Stomach (tissue), 9 donors: ENCODE data around the gene TRABD. TPM values are rescaled to one million over a fixed set of nuclear protein-coding genes. Genes with fewer than 3 reads are reported as not detected.

Experiments used
- DNase-seq, 2 donors: peaks; one replicate each; pipeline versions ENCODE4 v3.0.0 to v3.0.0-alpha.2; 2013 to 2019
- H3K27ac ChIP-seq, 5 donors: fragments of 200-600 bp in 4 of 5; sonication (generic) in 4 of 5; one replicate each; pipeline ENCODE4 v1.5.1; 2013 to 2019; ENCODE audit warnings: mild to moderate bottlenecking in 1 of 5, moderate library complexity in 1 of 5
- H3K27me3 ChIP-seq, 3 donors: fragments of 200-600 bp; sonication (generic); one replicate each; pipeline ENCODE4 v1.5.1; 2017 to 2019; ENCODE audit warnings: mixed run types in 1 of 3
- H3K36me3 ChIP-seq, 4 donors: fragments of 200-600 bp; sonication (generic); 1 replicate in 3 of 4; 2 replicates in 1 of 4; pipeline ENCODE4 v1.5.1; 2016 to 2019
- H3K4me1 ChIP-seq, 4 donors: fragments of 200-600 bp; sonication (generic); one replicate each; pipeline ENCODE4 v1.5.1; 2016 to 2019
- H3K4me3 ChIP-seq, 4 donors: fragments of 200-600 bp; sonication (generic) in 3 of 4; one replicate each; pipeline ENCODE4 v1.5.1; 2016 to 2019; ENCODE audit warnings: mild to moderate bottlenecking in 1 of 4
- H3K9me3 ChIP-seq, 4 donors: fragments of 200-600 bp; sonication (generic); one replicate each; pipeline ENCODE4 v1.5.1; 2016 to 2019
- CTCF ChIP-seq, 7 experiments: fragments of 450-650 bp in 4 of 7; fragments of 200-600 bp in 3 of 7; sonication (generic) in 3 of 7; IDR thresholded peaks; one replicate each; pipeline ENCODE4 v1.5.1; 2016 to 2019; ENCODE audit warnings: antibody characterized with exemption in 7 of 7, control low read depth in 2 of 7, mild to moderate bottlenecking in 1 of 7
- EP300 ChIP-seq: sonication (generic); formaldehyde crosslinking; IDR thresholded peaks from one replicate; pipeline ENCODE4 v1.6.1; 2017; ENCODE audit warnings: antibody characterized with exemption
- POLR2A ChIP-seq, 4 donors: fragments of 450-650 bp; IDR thresholded peaks; one replicate each; pipeline ENCODE4 v1.6.1; 2016; ENCODE audit warnings: antibody characterized with exemption in 4 of 4, control low read depth in 2 of 4, mild to moderate bottlenecking in 1 of 4, moderate library complexity in 1 of 4
- POLR2AphosphoS5 ChIP-seq, 3 donors: sonication (generic); formaldehyde crosslinking; IDR thresholded peaks; one replicate each; pipeline ENCODE4 v1.6.1; 2016; ENCODE audit warnings: antibody characterized with exemption in 3 of 3
- WGBS, 5 donors: extraction: QIAGEN DNeasy Blood & Tissue Kit in 3 of 5; methylation state at CpG; one replicate each; pipeline versions ENCODE4 v1.1.5 to v1.1.7; 2013 to 2018; 5-methylcytosine and 5-hydroxymethylcytosine counted together
- intact Hi-C: fragments of 100-400 bp; cut with DNase I; formaldehyde crosslinking; loops from one replicate; pipeline ENCODE4 v1.15.1; 2023; ENCODE audit warnings: low total_unique reads
- polyA plus RNA-seq, 3 donors: library from polyadenylated mRNA; stranded (reverse); fragments of 200-250 nt; gene quantifications; one replicate each; pipeline ENCODE4 v1.2.3, GENCODE V29; 2013
- total RNA-seq, 5 donors: library from RNA; depleted of rRNA; stranded (reverse); fragments of >200 nt; gene quantifications; one replicate each; pipeline versions ENCODE4 v1.1.0 to v1.2.3, GENCODE V29; 2014 to 2016
- donor health status: healthy with polysubstance abuse.
- donor health status: Bipolar disorder and iron deficiency.
- donor health status: healthy.

The TRABD gene
- total and polyA plus RNA-seq, 8 donors, result 13.2 to 245 (median 47.5) TPM

GRCh38 chr22:50170453-50171318, 15.0 kb upstream of the TRABD start, which contains the start of gene PANX2:
Gene PANX2 (plus strand): TSS chr22:50170731. CDS start chr22:50170731, 0 bp downstream.
- H3K27me3 ChIP-seq, result peaks cover 10 to 80% (median 28%) of the 10 kb centered on the region in 3 donors
- TF ChIP-seq POLR2A (IDR thresholded peaks at IDR 0.05) (no peak), EP300 (no peak), CTCF (IDR thresholded peaks at IDR 0.05) (no peak), POLR2AphosphoS5 (IDR thresholded peaks at IDR 0.05) (no peak)
- peak within 1 kb of the TSS in 1 of 5 donors; percentile 18 for H3K27ac ChIP-seq
- H3K9me3 ChIP-seq, result no peaks in the 10 kb centered on the region
- peak in 1 of 2 donors; percentile 67 for DNase-seq
- peak within 1 kb of the TSS; percentile 54 to 64 (median 58) for H3K4me3 ChIP-seq
- no peaks in the 10 kb centered on the region for H3K36me3 ChIP-seq
- WGBS, 5 donors, result 8 to 31% (median 14%) methylated on average over 11 to 81 of the region's 105 CpGs
- H3K4me1 ChIP-seq, result peaks cover 13 to 20% (median 18%) of the 10 kb centered on the region in 4 donors
- intact Hi-C loops, result no loop called here

- intact Hi-C loops, result no loop called here
- TF ChIP-seq POLR2A (IDR thresholded peaks at IDR 0.05), result no peak
- no peak for TF ChIP-seq CTCF (IDR thresholded peaks at IDR 0.05)
- no peak for TF ChIP-seq EP300
- TF ChIP-seq POLR2AphosphoS5 (IDR thresholded peaks at IDR 0.05), result no peak
- 48 to 72% (median 64%) methylated on average over 11 to 15 of the region's 15 CpGs for WGBS, 5 donors
- Histone ChIP-seq H3K4me3 (peak overlapping the region in 3 of 4 donors; percentile 54 to 64 (median 60)), H3K36me3 (no peaks in the 10 kb centered on the region), H3K27me3 (peaks cover 10 to 88% (median 28%) of the 10 kb centered on the region in 3 donors), H3K4me1 (peaks cover 13 to 20% (median 18%) of the 10 kb centered on the region in 4 donors), H3K9me3 (no peaks in the 10 kb centered on the region), H3K27ac (no peak overlapping the region)
- no peak for DNase-seq
Observed at GRCh38 chr22:50171319-50171964, 14.3 kb upstream of the TRABD start.

DNA sequence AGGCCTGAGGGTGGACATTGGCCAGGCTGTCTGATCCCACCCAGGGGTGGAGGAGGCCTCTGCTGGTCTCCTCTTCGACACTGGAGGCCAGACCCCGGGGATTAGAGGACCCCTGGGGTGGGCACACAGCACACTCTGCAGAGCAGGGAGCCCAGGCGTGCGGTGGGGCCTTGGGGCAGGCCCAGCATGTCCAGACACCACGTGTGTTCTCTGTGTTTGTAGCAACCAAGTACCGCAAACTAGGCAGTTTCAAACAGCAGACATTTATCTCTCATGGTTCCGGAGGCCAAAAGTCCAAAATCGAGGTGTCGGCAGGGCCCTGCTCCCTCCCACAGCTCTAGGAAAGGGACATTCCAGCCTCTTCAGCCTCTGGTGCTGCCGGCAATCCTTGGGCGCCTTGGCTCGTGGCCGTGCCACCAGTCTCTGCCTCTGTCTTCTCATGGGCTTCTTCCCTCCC, 13.7 kb upstream of the TRABD start:
- H3K27me3 ChIP-seq, result peaks cover 10 to 94% (median 28%) of the 10 kb centered on the region in 3 donors
- WGBS, 5 donors, result 65 to 86% (median 76%) methylated on average over 7 to 13 of the region's 13 CpGs
- no peak for DNase-seq
- H3K9me3 ChIP-seq, result no peaks in the 10 kb centered on the region
- H3K36me3 ChIP-seq, result no peaks in the 10 kb centered on the region
- no peak for TF ChIP-seq POLR2AphosphoS5 (IDR thresholded peaks at IDR 0.05)
- TF ChIP-seq EP300, result no peak
- no peak for TF ChIP-seq CTCF (IDR thresholded peaks at IDR 0.05)
- TF ChIP-seq POLR2A (IDR thresholded peaks at IDR 0.05), result no peak
- intact Hi-C loops, result no loop called here
- no peak overlapping the region for H3K4me3 ChIP-seq
- H3K4me1 ChIP-seq, result peaks cover 13 to 20% (median 18%) of the 10 kb centered on the region in 4 donors
- H3K27ac ChIP-seq, result no peak overlapping the region

DNA sequence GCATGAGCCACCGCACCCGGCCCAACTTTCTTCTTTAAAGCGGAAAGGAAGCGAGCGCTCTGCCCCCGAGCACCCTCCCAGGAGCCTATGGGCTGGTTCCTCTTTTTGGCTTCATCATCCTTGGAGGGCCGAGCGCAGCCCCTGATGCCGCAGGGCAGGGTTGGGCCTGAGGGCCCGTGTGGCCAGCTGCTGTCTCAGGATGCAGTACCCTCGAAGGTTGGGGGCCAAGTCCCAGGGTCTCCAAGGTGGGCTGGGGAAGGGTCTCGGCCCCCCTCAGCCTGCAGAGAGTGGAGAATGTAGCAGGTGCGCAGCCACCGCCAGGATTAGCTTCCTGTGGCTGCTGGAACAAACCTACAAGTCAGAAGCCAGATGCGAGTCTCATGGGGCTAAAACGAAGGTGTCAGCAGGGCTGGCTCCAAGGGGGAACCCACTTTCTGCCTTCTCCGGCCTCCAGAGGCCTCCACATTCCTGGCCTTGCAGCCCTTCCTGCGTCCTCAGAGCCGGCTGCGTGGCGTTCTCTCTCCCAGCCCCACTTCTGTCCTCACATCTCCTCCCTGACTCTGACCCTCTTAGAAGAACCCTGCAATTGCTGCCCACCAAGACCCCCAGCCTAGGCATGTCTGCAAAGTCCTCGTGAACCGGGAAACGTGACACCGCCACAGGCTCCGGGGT, 12.3 kb upstream of the TRABD start:
- intact Hi-C loops, result no loop called here
- no peak for DNase-seq
- WGBS, 5 donors, result 77 to 84% (median 81%) methylated on average over 24 to 26 of the region's 26 CpGs
- Histone ChIP-seq H3K9me3 (no peaks in the 10 kb centered on the region), H3K4me3 (no peak overlapping the region), H3K27me3 (peaks cover 16 to 96% (median 34%) of the 10 kb centered on the region in 3 donors), H3K4me1 (peaks cover 13 to 23% (median 19%) of the 10 kb centered on the region in 4 donors), H3K27ac (no peak overlapping the region), H3K36me3 (no peaks in the 10 kb centered on the region)
- no peak for TF ChIP-seq POLR2A (IDR thresholded peaks at IDR 0.05)
- TF ChIP-seq CTCF (IDR thresholded peaks at IDR 0.05), result no peak
- no peak for TF ChIP-seq EP300
- no peak for TF ChIP-seq POLR2AphosphoS5 (IDR thresholded peaks at IDR 0.05)
